Measurements from ENCODE around the gene CNGA3.
A peak's percentile ranks its signal among the peaks of the same experiment; 100 is the strongest.

Gene CNGA3

GRCh38 chr2:98329549-98329948, 16.7 kb upstream of the CNGA3 start:
- no peak for DNase-seq (ENCODE audit: low spot score)

- DNase-seq (ENCODE audit: low spot score): no peak
Observed at GRCh38 chr2:98332989-98333388, 13.3 kb upstream of the CNGA3 start.

- DNase-seq (ENCODE audit: low spot score): no peak
Observed at GRCh38 chr2:98333922-98334321, 12.3 kb upstream of the CNGA3 start.

- peak; percentile 73 for DNase-seq (ENCODE audit: low spot score)
Observed at GRCh38 chr2:98334439-98335078, 11.7 kb upstream of the CNGA3 start.

- no peak for DNase-seq (ENCODE audit: low spot score)
Observed at GRCh38 chr2:98335271-98335670, 11.0 kb upstream of the CNGA3 start.

DNA sequence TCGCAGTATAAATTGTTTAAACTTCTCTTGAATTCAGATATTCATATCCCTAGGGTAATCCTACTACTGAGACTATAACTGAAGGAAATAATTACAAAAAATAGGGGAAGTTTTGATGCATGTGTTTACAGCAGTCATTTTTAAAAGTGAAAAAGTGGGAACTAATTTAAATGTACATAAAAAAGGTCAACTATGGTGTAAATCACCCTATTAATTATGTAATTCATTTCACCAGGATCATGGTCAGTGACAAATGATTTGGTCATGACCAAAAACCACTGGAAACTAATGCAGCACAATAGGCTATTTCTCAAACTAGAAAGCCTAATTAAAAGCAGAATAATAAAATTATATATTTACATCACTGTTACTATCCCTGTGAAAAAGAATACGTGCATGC, 5.0 kb upstream of the CNGA3 start:
- DNase-seq (ENCODE audit: low spot score): no peak

DNA sequence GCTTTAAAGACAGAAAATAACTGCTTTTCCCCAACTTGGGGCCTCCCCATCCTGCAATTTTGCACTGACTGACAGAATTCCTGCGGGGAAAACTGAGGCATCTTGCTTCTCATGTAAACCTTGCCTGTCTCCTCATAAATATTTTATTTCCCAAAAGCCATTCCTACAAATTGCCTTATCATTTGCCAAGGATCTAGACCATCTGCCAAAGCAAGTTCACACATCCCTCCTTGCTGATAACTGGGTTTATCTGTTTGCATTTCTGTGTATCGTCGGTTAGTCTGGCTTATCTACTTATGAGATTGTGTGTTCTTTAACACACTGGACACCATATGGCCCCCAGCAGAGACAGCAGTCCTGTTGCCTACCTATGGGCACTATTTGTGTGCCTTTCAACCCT, 3.0 kb upstream of the CNGA3 start:
- no peak for DNase-seq (ENCODE audit: low spot score)

- DNase-seq (ENCODE audit: low spot score): no peak
Observed at GRCh38 chr2:98347298-98348065, 1.2 kb downstream of the CNGA3 start.

DNA sequence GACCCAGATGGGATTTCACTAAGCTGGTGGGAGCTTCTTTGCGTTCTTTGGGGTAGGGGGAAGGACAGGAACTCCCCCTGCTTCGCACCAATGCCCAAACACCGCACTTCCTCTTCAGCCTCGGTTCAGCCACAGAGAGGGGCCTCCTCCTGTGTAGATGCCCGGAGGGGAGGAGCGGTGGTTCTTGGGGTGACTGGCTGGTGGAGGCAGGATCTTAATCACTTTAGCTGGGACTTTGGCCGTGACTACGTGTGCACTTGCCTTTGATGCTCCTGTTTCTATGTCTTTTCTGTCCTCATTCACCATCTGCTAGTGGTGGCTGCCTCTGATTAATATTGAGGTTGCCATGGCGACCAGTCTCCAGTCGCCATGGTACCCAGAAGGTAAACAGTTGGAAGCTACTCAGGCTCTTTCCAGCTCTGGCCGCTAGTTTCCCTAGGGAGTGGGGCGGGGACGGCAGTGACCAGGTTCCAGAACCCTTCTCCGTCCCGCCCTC, 1.9 kb downstream of the CNGA3 start:
- DNase-seq (ENCODE audit: low spot score): no peak

DNA sequence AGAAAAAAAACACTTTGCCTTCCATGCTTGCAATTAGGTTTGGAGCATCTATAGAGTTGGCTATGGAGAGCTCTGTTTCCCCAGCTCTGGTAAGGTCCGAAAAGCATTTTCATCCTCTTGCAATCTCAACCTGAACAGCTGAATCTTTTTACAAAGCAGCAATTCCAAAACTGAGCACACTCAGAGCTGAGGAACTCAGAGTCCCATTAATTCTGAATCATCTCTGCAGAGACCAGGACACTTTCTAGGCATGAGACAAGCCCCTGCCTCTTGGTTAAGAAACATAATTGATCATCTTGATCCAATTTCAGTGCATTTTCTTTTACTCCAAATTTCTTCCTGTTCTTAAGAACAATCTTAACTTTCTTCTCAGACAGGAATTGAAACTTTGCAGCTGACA, 4.2 kb downstream of the CNGA3 start:
- no peak for DNase-seq (ENCODE audit: low spot score)

GRCh38 chr2:98355881-98356280, 9.6 kb downstream of the CNGA3 start:
- no peak for DNase-seq (ENCODE audit: low spot score)

GRCh38 chr2:98356729-98357128, 10.5 kb downstream of the CNGA3 start:
- no peak for DNase-seq (ENCODE audit: low spot score)

- no peak for DNase-seq (ENCODE audit: low spot score)
Observed at GRCh38 chr2:98357849-98358248, 11.6 kb downstream of the CNGA3 start.

- no peak for DNase-seq (ENCODE audit: low spot score)
Observed at GRCh38 chr2:98359986-98360385, 13.7 kb downstream of the CNGA3 start.

DNA sequence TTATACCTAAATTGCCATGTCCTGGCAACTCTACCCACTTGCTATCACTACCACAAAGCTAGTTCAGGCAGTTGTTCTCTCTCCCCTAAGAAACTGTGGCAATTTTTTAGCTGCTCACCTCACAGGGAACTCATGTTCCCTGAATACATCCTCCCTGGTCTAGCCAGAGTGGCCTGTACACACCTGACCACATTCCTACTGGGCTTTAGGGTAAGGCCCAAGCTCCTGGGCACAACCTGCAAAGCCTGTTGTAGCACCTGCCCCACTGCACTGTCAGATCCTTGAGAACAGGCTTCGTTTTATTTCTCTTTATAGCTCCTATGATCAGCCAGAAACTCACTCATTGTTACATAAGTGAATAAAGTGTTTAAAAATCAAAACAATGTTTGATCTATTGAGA, 21.5 kb downstream of the CNGA3 start:
- DNase-seq (ENCODE audit: low spot score): no peak

- DNase-seq (ENCODE audit: low spot score): no peak
Observed at GRCh38 chr2:98369710-98370239, 23.5 kb downstream of the CNGA3 start.

DNA sequence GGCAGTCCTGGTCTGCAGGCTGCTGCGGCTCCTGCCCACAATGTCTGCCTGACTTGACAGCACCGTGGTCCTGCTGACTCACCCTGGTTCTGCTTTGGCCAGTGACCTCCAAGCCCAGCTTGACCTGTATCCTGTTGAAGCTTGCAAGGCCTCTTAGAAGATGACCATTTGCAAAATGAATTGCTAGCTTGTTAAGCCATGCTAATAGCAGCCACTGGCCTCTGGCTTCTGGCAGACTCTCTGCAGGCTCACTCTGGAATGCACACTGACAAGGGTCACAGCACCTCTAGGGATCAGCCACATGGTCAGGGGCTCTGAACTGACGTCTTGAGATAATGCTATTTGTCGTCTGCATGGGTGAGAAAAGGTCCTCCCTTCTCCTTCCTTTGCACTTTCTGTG, 25.9 kb downstream of the CNGA3 start:
- no peak for DNase-seq (ENCODE audit: low spot score)

DNA sequence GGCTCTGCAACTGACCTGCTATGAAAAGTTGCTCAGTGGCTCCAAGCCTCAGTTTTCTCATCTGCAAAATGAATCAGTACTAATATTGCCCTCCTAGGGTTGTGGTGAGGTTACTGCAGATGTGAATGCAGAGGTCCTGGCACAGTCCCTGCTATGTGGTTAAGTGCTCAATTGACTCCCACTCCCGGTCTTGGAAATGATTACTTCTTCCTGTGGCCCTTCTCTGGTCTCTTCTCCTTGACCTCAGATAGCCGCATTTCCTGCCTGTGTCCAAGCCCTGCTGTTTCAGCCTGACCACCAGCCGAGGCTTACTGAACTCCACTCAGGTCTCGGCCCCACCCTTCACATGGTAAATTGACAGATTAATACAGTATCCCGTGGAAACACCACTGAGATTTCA, 26.3 kb downstream of the CNGA3 start:
- DNase-seq (ENCODE audit: low spot score): no peak

DNA sequence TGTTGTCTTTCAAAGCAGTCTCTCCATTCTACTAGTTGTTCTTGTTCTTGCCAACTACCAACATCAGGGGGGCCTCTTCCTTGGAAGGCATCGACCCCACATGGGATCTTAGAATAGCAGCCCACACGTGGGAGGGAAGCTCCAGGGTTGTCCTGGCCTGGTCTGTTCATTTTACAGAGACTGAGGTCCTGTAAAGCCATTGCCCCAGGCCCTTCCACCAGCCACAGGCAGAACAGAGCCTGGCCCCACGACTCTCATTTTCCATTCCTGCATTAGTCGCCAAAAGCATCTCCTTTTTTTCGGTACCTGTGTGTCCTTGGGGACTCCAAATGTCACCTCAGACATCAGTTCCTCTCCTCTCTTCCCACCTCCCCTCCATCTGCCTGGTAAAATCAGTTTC, 28.0 kb downstream of the CNGA3 start:
- DNase-seq (ENCODE audit: low spot score): no peak

GRCh38 chr2:98374958-98375570, 28.8 kb downstream of the CNGA3 start:
- no peak for DNase-seq (ENCODE audit: low spot score)

DNA sequence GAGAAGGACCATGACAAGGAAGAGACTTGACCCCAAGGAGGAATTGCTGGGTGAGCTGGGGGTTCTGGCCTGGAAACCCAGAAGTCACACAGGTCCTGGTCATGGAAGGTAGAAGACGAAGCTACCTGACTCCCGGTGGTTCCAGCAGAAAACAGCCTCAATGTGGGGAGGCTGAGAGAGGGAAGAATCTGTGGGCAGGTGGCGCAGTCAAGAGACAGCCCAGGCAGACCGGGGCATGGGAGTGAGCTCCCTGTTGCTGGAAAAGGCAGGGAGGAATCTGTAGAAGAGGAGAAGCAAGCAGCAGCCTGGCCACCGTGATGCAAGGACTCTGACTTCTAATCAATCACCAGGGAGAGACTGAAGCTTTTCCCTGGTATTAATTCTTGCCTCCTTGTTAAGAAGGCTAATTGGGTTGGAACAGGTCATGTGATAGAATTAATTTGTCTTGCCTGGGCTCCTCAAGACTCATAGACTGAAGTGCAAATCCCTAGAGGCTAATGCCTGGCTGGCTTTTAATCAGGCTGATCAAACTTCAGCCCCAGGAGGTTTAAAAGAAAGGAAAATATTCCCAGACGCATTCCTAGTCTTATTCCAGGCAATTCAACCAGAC, 30.1 kb downstream of the CNGA3 start:
- no peak for DNase-seq (ENCODE audit: low spot score)

DNA sequence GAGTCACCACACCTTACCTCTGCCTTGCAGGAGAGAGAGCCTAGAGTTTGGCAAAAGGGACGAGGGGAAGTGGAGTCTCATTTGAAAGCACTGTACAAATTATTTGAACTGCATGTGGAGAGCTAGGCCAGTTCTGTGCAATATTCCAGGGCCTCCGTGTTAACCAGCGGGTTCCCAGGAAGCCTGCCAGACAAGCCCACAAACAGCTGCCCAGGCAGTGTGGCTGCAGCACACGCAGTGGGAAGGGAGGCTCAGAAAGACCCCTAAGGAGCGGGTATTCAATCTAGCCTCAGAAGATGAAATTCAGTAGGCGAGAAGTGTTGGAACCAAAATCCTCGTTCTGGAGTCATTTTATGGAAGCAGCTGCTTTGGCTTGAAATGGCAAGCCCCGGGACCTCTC, 30.7 kb downstream of the CNGA3 start:
- no peak for DNase-seq (ENCODE audit: low spot score)

DNA sequence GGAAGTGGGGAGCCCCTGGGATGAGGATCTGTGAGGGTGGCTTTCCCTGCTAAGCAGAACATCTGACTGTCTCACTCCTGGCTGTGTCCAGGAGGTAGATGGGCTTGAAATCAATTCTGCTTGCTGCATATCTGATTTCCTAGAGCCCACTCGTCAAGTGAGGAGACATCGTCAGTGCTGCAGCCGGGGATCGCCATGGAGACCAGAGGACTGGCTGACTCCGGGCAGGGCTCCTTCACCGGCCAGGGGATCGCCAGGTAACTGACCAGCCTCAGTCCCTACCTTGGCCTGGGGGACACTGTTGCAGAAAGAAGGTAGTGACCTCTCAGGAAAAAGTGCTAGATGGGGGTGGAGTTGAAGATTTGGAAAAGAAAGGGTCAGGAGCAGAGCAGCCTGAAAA, 31.3 kb downstream of the CNGA3 start:
- no peak for DNase-seq (ENCODE audit: low spot score)
